Activated CD8-positive, alpha-beta memory T cell treated with anti-CD3 and anti-CD28 coated beads for 24 hours (primary cell): ENCODE measurements around the gene CDH2.

ENCODE experiments used
- DNase-seq: peaks from one replicate; pipeline ENCODE4 v3.0.0-alpha.2; 2020

Gene CDH2

GRCh38 chr18:28126768-28127167 lies 50.2 kb downstream of the CDH2 start:
- no peak for DNase-seq

GRCh38 chr18:28125051-28125450 lies 51.9 kb downstream of the CDH2 start:
- DNase-seq, result no peak

- DNase-seq, result no peak
These were observed 52.5 kb downstream of the CDH2 start for GRCh38 chr18:28124131-28125029.

- DNase-seq, result no peak
These were observed 53.4 kb downstream of the CDH2 start for GRCh38 chr18:28123401-28124030.

GRCh38 chr18:28120828-28121515 lies 56.0 kb downstream of the CDH2 start:
- DNase-seq, result no peak

GRCh38 chr18:28116461-28116860 lies 60.5 kb downstream of the CDH2 start:
- DNase-seq, result no peak

GRCh38 chr18:28115149-28115550 lies 61.8 kb downstream of the CDH2 start:
- DNase-seq, result no peak

- no peak for DNase-seq
These were observed 62.5 kb downstream of the CDH2 start for GRCh38 chr18:28114472-28114871.

GRCh38 chr18:28113271-28114029 lies 63.5 kb downstream of the CDH2 start:
- DNase-seq, result no peak

- DNase-seq, result no peak
These were observed 64.9 kb downstream of the CDH2 start for GRCh38 chr18:28112056-28112470.

GRCh38 chr18:28110924-28111323 lies 66.0 kb downstream of the CDH2 start:
- DNase-seq, result no peak

- DNase-seq, result no peak
These were observed 67.0 kb downstream of the CDH2 start for GRCh38 chr18:28109781-28110560.

- no peak for DNase-seq
These were observed 68.1 kb downstream of the CDH2 start for GRCh38 chr18:28108814-28109213.

- no peak for DNase-seq
These were observed 68.7 kb downstream of the CDH2 start for GRCh38 chr18:28108254-28108653.

GRCh38 chr18:28099237-28099636 lies 77.7 kb downstream of the CDH2 start:
- no peak for DNase-seq

GRCh38 chr18:28095631-28096030 lies 81.3 kb downstream of the CDH2 start:
- no peak for DNase-seq

- no peak for DNase-seq
These were observed 81.9 kb downstream of the CDH2 start for GRCh38 chr18:28095041-28095440.

- no peak for DNase-seq
These were observed 85.7 kb downstream of the CDH2 start for GRCh38 chr18:28091197-28091596.

- DNase-seq, result no peak
These were observed 88.5 kb downstream of the CDH2 start for GRCh38 chr18:28088477-28088876.

GRCh38 chr18:28086670-28087552 lies 90.0 kb downstream of the CDH2 start:
- DNase-seq, result no peak

GRCh38 chr18:28081516-28081915 lies 95.4 kb downstream of the CDH2 start:
- no peak for DNase-seq
